ENCODE data around the gene MN1.

DNA sequence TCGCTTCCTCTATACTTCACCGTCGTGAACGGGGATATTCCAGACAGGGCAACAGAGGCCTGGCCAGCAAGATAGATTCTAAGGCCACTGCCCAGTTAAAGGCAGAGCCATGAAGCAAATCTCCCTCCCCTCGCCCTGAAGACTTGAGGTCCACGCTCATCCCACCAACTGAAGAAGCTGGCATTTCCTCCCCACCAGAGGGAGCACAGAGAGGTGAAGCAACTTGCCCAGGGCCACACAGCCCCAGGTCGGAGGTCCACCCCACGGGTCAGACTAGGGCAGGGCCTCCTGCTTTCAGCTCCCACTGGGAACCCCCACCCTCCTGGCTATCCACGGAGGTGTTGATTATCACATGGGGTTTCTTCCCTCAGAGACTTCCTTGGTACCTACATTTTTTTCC lies 27.4 kb downstream of the MN1 start:
- TF ChIP-seq, protein P1, sequence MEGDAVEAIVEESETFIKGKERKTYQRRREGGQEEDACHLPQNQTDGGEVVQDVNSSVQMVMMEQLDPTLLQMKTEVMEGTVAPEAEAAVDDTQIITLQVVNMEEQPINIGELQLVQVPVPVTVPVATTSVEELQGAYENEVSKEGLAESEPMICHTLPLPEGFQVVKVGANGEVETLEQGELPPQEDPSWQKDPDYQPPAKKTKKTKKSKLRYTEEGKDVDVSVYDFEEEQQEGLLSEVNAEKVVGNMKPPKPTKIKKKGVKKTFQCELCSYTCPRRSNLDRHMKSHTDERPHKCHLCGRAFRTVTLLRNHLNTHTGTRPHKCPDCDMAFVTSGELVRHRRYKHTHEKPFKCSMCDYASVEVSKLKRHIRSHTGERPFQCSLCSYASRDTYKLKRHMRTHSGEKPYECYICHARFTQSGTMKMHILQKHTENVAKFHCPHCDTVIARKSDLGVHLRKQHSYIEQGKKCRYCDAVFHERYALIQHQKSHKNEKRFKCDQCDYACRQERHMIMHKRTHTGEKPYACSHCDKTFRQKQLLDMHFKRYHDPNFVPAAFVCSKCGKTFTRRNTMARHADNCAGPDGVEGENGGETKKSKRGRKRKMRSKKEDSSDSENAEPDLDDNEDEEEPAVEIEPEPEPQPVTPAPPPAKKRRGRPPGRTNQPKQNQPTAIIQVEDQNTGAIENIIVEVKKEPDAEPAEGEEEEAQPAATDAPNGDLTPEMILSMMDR (IDR thresholded peaks at IDR 0.05; ENCODE audit: insufficient read depth, low read length) = no peak
- TF ChIP-seq POLR2AphosphoS5 (IDR thresholded peaks at IDR 0.05; ENCODE audit: low read depth) = no peak
